GM12873 (cell line): ENCODE data around the gene LCN6.

Source experiments
- CTCF ChIP-seq: IDR thresholded peaks from 2 replicates; pipeline ENCODE4 v1.5.1; 2012; ENCODE audit warnings: low read depth, mild to moderate bottlenecking, moderate library complexity, low read length, control low read depth; ENCODE audit not compliant: insufficient read depth; ENCODE audit errors: missing control alignments

The LCN6 gene

GRCh38 chr9:136745389-136746154, 2.8 kb downstream of the LCN6 start:
- TF ChIP-seq CTCF = no peak

- no peak for TF ChIP-seq CTCF
Observed at GRCh38 chr9:136744773-136745172, 3.6 kb downstream of the LCN6 start.

- no peak for TF ChIP-seq CTCF
Observed at GRCh38 chr9:136743639-136744211, 4.6 kb downstream of the LCN6 start.

- no peak for TF ChIP-seq CTCF
Observed at GRCh38 chr9:136742591-136743391, 5.5 kb downstream of the LCN6 start, which contains the start of gene LCN10. TSS of gene LCN10 (minus strand) at chr9:136742940. CDS start at chr9:136742903, 37 bp downstream.

GRCh38 chr9:136741883-136742571, 6.3 kb downstream of the LCN6 start:
- no peak for TF ChIP-seq CTCF

GRCh38 chr9:136740971-136741882, 7.1 kb downstream of the LCN6 start:
- TF ChIP-seq CTCF = no peak
